H7 (cell line): ENCODE results near the gene UGT1A7. TPM values are rescaled to one million over a fixed set of nuclear protein-coding genes. Genes with fewer than 3 reads are reported as not detected.
A peak's percentile ranks its signal among the peaks of the same experiment; 100 is the strongest.
"Not testable (repeated sequence)": the region's sequence is repeated elsewhere in the genome, so short reads cannot be mapped to it uniquely, and the experiment has no call there.

Source experiments
- DNase-seq: peaks from one replicate; pipeline ENCODE4 v3.0.0; 2012
- H3K27me3 ChIP-seq: 2 replicates; pipeline ENCODE4 v1.6.0; 2011; ENCODE audit warnings: mild to moderate bottlenecking, low read length; ENCODE audit not compliant: control insufficient read depth, insufficient read depth
- H3K36me3 ChIP-seq: replicated peaks from 2 replicates; pipeline ENCODE4 v1.5.1; 2011; ENCODE audit warnings: low read length; ENCODE audit not compliant: control insufficient read depth, insufficient read depth
- H3K4me3 ChIP-seq: 2 replicates; pipeline ENCODE4 v1.5.1; 2011; ENCODE audit warnings: low read depth, mild to moderate bottlenecking, control low read depth, low read length, moderate library complexity; ENCODE audit not compliant: insufficient read depth
- total RNA-seq: library from RNA; depleted of rRNA; stranded (reverse); fragments of >200 nt; shearing (Covaris generic); gene quantifications from 2 replicates; pipeline ENCODE4 v1.2.3, GENCODE V29; 2014; rRNA removed

The UGT1A7 gene
- 0.07 TPM in 1 of 2 replicates, not detected in the other for total RNA-seq

GRCh38 chr2:233681521-233682099 is at the start of gene UGT1A7:
UGT1A7 (plus strand) TSS chr2:233681901; CDS start chr2:233681938, 37 bp downstream.
- no peak within 1 kb of the TSS for H3K4me3 ChIP-seq
- H3K36me3 ChIP-seq, result no peaks in the 10 kb centered on the region
- H3K27me3 ChIP-seq, result no peaks in the 10 kb centered on the region
- DNase-seq, result no peak

GRCh38 chr2:233636306-233636705 is 45.4 kb upstream of the UGT1A7 start, which contains the start of gene UGT1A10:
UGT1A10 (plus strand) TSS chr2:233636448; CDS start chr2:233636523, 75 bp downstream.
- H3K27me3 ChIP-seq, DNase-seq, H3K4me3 ChIP-seq, H3K36me3 ChIP-seq: not testable (repeated sequence)

- DNase-seq, result no peak
- no peaks in the 10 kb centered on the region for H3K27me3 ChIP-seq
- H3K36me3 ChIP-seq, result no peaks in the 10 kb centered on the region
- no peak overlapping the region for H3K4me3 ChIP-seq
Observed at GRCh38 chr2:233638836-233639235, 42.9 kb upstream of the UGT1A7 start.

GRCh38 chr2:233639860-233640259 is 41.8 kb upstream of the UGT1A7 start:
- no peak for DNase-seq
- Histone ChIP-seq H3K4me3 (no peak overlapping the region), H3K36me3 (no peaks in the 10 kb centered on the region), H3K27me3 (no peaks in the 10 kb centered on the region)

GRCh38 chr2:233643128-233643527 is 38.6 kb upstream of the UGT1A7 start:
- peak; percentile 13 for DNase-seq

GRCh38 chr2:233646033-233646432 is 35.7 kb upstream of the UGT1A7 start:
- H3K4me3 ChIP-seq, DNase-seq, H3K36me3 ChIP-seq, H3K27me3 ChIP-seq: not testable (repeated sequence)

More at GRCh38 chr2:233643128-233643527, 38.6 kb upstream of the UGT1A7 start:
- Histone ChIP-seq H3K27me3 (no peaks in the 10 kb centered on the region), H3K4me3 (no peak overlapping the region), H3K36me3 (no peaks in the 10 kb centered on the region)

GRCh38 chr2:233650981-233651380 is 30.7 kb upstream of the UGT1A7 start:
- DNase-seq, result no peak
- H3K27me3 ChIP-seq, result no peaks in the 10 kb centered on the region

GRCh38 chr2:233651430-233651829 is 30.3 kb upstream of the UGT1A7 start:
- no peaks in the 10 kb centered on the region for H3K27me3 ChIP-seq
- DNase-seq, result no peak
- H3K4me3 ChIP-seq, result no peak overlapping the region
- no peaks in the 10 kb centered on the region for H3K36me3 ChIP-seq

More at GRCh38 chr2:233650981-233651380, 30.7 kb upstream of the UGT1A7 start:
- Histone ChIP-seq H3K4me3 (no peak overlapping the region), H3K36me3 (no peaks in the 10 kb centered on the region)

- no peak for DNase-seq
- H3K27me3 ChIP-seq, result no peaks in the 10 kb centered on the region
- no peaks in the 10 kb centered on the region for H3K36me3 ChIP-seq
- no peak overlapping the region for H3K4me3 ChIP-seq
Observed at GRCh38 chr2:233654501-233654900, 27.2 kb upstream of the UGT1A7 start.

- no peaks in the 10 kb centered on the region for H3K27me3 ChIP-seq
- H3K36me3 ChIP-seq, result no peaks in the 10 kb centered on the region
- no peak for DNase-seq
- no peak overlapping the region for H3K4me3 ChIP-seq
Observed at GRCh38 chr2:233655043-233655442, 26.7 kb upstream of the UGT1A7 start.

GRCh38 chr2:233655943-233656342 is 25.8 kb upstream of the UGT1A7 start:
- DNase-seq, result not testable (repeated sequence)

GRCh38 chr2:233656443-233656842 is 25.3 kb upstream of the UGT1A7 start:
- DNase-seq, result no peak
- H3K4me3 ChIP-seq, result no peak overlapping the region
- no peaks in the 10 kb centered on the region for H3K36me3 ChIP-seq
- H3K27me3 ChIP-seq, result no peaks in the 10 kb centered on the region

More at GRCh38 chr2:233655943-233656342, 25.8 kb upstream of the UGT1A7 start:
- not testable (repeated sequence) for H3K36me3 ChIP-seq, H3K4me3 ChIP-seq, H3K27me3 ChIP-seq

GRCh38 chr2:233658610-233659009 is 23.1 kb upstream of the UGT1A7 start:
- H3K4me3 ChIP-seq, result no peak overlapping the region
- no peaks in the 10 kb centered on the region for H3K27me3 ChIP-seq
- DNase-seq, result no peak
- no peaks in the 10 kb centered on the region for H3K36me3 ChIP-seq

GRCh38 chr2:233663911-233664310 is 17.8 kb upstream of the UGT1A7 start:
- no peaks in the 10 kb centered on the region for H3K36me3 ChIP-seq
- no peak for DNase-seq
- no peaks in the 10 kb centered on the region for H3K27me3 ChIP-seq
- no peak overlapping the region for H3K4me3 ChIP-seq

GRCh38 chr2:233668605-233669260 is 13.0 kb upstream of the UGT1A7 start:
- no peak for DNase-seq
- no peaks in the 10 kb centered on the region for H3K27me3 ChIP-seq
- H3K4me3 ChIP-seq, result no peak overlapping the region
- no peaks in the 10 kb centered on the region for H3K36me3 ChIP-seq
